ENCODE results near the gene DENND6B. TPM values are rescaled to one million over a fixed set of nuclear protein-coding genes. Genes with fewer than 3 reads are reported as not detected.

DENND6B gene
- polyA plus RNA-seq, 1 donor from 2014 or later: 51.0 TPM

- no peaks in the 10 kb centered on the region for H4K20me1 ChIP-seq (ENCODE audit: insufficient read depth)
- no peaks in the 10 kb centered on the region for H3F3A ChIP-seq (ENCODE audit: insufficient read depth, low read length, poor library complexity, severe bottlenecking)
These were observed 19.7 kb upstream of the DENND6B start for GRCh38 chr22:50346470-50346869.

GRCh38 chr22:50343541-50343935 is 16.7 kb upstream of the DENND6B start:
- Histone ChIP-seq H3K36me3 (ENCODE audit: insufficient read depth, low read length) (no peaks in the 10 kb centered on the region), H3K27ac (ENCODE audit: low read length) (no peak overlapping the region), H3K27me3 (ENCODE audit: insufficient read depth, low read depth, low read length) (no peaks in the 10 kb centered on the region)
- TF ChIP-seq EZH2 (IDR thresholded peaks at IDR 0.05; ENCODE audit: borderline replicate concordance, insufficient read depth, low read length, poor library complexity, severe bottlenecking): no peak
- TF ChIP-seq MXI1 (conservative IDR thresholded peaks at IDR 0.05; ENCODE audit: poor library complexity, severe bottlenecking): no peak
- no peak for TF ChIP-seq RAD21 (conservative IDR thresholded peaks at IDR 0.05)
- TF ChIP-seq REST (IDR thresholded peaks at IDR 0.05; ENCODE audit: borderline replicate concordance): no peak
- no peak for TF ChIP-seq EP300 (conservative IDR thresholded peaks at IDR 0.05; ENCODE audit: poor library complexity, severe bottlenecking)
- no peak for TF ChIP-seq CTCF (IDR thresholded peaks at IDR 0.05; ENCODE audit: poor library complexity, severe bottlenecking)

More at GRCh38 chr22:50346470-50346869, 19.7 kb upstream of the DENND6B start:
- Histone ChIP-seq H3K27me3 (ENCODE audit: insufficient read depth, low read depth, low read length) (no peaks in the 10 kb centered on the region), H2AFZ (ENCODE audit: low read depth, low read length) (no peak overlapping the region), H3K9ac (ENCODE audit: low read length) (peak overlapping the region; percentile 16), H3K27ac (ENCODE audit: low read length) (no peak overlapping the region), H3K9me2 (ENCODE audit: insufficient read depth, low read length) (no peaks in the 10 kb centered on the region), H3K4me3 (ENCODE audit: low read length) (peak overlapping the region; percentile 55), H3K4me2 (ENCODE audit: low read length) (no peak overlapping the region), H3K79me2 (replicated peaks; ENCODE audit: insufficient read depth, low read length) (peaks cover 12% of the 10 kb centered on the region), H3K9me3 (ENCODE audit: low read length) (no peaks in the 10 kb centered on the region), H3K36me3 (ENCODE audit: insufficient read depth, low read length) (no peaks in the 10 kb centered on the region)
- TF ChIP-seq SMC3 (conservative IDR thresholded peaks at IDR 0.05; ENCODE audit: poor library complexity) (no peak), TAF1 (IDR thresholded peaks at IDR 0.05; ENCODE audit: low read depth) (no peak), RAD21 (conservative IDR thresholded peaks at IDR 0.05) (no peak), POLR2AphosphoS5 (IDR thresholded peaks at IDR 0.05) (no peak), MXI1 (conservative IDR thresholded peaks at IDR 0.05; ENCODE audit: poor library complexity, severe bottlenecking) (no peak), REST (IDR thresholded peaks at IDR 0.05; ENCODE audit: borderline replicate concordance) (no peak), EP300 (conservative IDR thresholded peaks at IDR 0.05; ENCODE audit: poor library complexity, severe bottlenecking) (no peak), CTCF (IDR thresholded peaks at IDR 0.05; ENCODE audit: poor library complexity, severe bottlenecking) (no peak), EZH2 (IDR thresholded peaks at IDR 0.05; ENCODE audit: borderline replicate concordance, insufficient read depth, low read length, poor library complexity, severe bottlenecking) (no peak)

More at GRCh38 chr22:50343541-50343935, 16.7 kb upstream of the DENND6B start:
- Histone ChIP-seq H3K9me2 (ENCODE audit: insufficient read depth, low read length) (no peaks in the 10 kb centered on the region), H3K9ac (ENCODE audit: low read length) (peak overlapping the region; percentile 83), H3K4me2 (ENCODE audit: low read length) (no peak overlapping the region), H3F3A (ENCODE audit: insufficient read depth, low read length, poor library complexity, severe bottlenecking) (no peaks in the 10 kb centered on the region), H4K20me1 (ENCODE audit: insufficient read depth) (no peaks in the 10 kb centered on the region), H3K9me3 (ENCODE audit: low read length) (no peaks in the 10 kb centered on the region), H2AFZ (ENCODE audit: low read depth, low read length) (no peak overlapping the region), H3K4me3 (ENCODE audit: low read length) (peak overlapping the region; percentile 86), H3K79me2 (replicated peaks; ENCODE audit: insufficient read depth, low read length) (peaks cover 12% of the 10 kb centered on the region)
